HG02763 (cell line): ENCODE results near the gene MITF.
A peak's percentile ranks its signal among the peaks of the same experiment; 100 is the strongest.

ENCODE experiments used
- ATAC-seq: cut with Tn5 transposase; IDR thresholded peaks from one replicate; pipeline ENCODE4 v1.9.1; 2021; ENCODE audit warnings: mild to moderate bottlenecking, moderate library complexity; ENCODE audit not compliant: unreplicated experiment

MITF gene, protein sequence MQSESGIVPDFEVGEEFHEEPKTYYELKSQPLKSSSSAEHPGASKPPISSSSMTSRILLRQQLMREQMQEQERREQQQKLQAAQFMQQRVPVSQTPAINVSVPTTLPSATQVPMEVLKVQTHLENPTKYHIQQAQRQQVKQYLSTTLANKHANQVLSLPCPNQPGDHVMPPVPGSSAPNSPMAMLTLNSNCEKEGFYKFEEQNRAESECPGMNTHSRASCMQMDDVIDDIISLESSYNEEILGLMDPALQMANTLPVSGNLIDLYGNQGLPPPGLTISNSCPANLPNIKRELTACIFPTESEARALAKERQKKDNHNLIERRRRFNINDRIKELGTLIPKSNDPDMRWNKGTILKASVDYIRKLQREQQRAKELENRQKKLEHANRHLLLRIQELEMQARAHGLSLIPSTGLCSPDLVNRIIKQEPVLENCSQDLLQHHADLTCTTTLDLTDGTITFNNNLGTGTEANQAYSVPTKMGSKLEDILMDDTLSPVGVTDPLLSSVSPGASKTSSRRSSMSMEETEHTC

DNA sequence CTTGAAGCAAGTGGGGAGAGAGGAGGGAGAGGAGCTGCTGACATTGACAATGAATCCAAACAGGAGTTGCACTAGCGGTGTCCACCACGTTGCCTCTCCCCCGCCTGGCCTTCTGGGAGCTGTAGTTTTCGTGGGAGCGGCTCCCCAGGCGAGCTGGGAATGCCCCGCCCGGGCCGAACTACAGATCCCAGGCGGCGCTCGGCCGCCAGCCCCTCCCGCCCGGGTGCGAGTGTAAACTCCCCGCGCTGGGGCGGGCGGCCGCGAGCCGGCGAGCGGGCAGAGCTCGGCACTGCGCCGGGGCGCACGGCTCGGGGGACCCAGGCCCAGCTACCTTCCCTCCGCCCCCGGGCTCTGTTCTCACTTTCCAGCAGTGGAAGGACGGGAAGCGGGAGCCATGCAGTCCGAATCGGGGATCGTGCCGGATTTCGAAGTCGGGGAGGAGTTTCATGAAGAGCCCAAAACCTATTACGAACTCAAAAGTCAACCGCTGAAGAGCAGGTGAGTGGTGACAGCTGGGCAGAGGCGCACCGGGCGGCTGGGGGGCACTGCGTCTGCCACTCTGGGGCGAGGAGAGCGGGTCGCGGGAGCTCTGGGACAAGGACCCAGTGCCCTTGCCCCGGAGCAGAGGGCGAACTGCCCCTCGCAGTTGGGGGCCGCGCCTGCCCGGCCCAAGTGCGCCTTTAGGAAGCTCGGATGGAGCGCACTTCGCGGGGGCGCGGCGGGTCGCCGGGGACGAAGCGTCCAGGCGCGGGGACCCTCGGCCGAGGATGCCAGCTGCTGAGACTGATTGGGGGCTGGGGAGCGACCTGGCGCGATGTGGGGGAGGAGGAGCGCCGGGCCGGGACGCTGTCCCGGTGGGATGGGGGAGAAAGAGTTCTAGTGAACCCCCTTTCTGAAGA, at the start of gene MITF:
Gene MITF (plus strand): TSS at position 261 of the 899 bp plus-strand sequence. CDS start 134 bp downstream, at position 395.
- ATAC-seq: peak; percentile 95

DNA sequence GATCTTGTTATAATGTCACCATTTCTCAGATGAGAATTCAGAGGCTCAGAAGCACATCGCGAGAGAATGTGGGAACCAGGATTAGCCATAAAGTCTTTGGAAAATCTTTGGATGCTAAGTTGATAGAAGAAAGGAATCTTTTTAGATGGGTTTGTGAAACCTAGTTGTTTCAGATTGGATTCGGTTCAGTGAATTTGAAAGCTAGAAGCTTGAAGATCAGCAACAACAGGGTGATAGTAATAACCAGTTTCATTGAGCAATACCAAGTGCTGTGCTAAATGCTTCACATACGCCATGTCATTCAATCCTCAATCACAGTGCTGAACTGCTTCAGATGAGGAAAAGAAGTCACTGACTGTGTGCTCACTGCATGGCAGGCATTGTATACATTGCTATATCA, 47.4 kb upstream of the MITF start:
- ATAC-seq: no peak

DNA sequence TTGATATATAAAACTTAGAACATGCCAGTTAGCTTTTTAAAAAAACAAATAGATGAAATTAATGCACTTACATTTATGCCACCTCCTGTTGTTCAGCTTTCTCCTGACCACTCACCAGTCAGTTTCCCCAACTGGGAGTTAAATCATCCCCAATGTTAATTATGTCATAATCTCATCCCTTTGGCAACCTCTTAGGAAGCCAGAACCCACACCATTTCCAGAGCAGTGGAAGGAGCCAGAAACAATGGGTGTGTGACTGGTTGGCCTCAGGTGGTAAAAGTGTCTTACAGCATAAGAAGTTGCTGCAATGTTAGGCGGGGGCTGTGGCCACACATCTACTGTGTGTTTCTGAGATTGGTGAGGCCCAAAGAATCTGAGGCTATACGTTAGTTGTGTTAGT, 46.5 kb upstream of the MITF start:
- no peak for ATAC-seq

DNA sequence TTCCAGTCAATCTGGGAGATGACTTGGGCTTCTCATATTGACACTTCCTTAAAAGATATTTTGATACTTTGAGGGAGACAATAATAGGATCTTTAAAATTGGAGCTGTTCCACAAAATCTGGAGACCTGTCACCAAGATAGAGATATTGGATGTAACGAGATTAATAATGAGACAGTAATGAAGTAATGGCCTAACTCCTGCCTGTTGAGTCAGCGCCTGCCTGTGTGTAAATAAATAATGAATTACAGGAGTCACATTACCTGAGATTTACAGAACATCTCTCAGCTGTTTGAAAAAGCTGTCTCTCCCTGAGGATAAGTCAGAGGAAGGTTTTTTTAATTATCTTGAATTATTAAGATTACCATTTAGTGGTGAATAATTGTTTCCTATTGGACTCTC, 43.8 kb upstream of the MITF start:
- ATAC-seq: no peak

DNA sequence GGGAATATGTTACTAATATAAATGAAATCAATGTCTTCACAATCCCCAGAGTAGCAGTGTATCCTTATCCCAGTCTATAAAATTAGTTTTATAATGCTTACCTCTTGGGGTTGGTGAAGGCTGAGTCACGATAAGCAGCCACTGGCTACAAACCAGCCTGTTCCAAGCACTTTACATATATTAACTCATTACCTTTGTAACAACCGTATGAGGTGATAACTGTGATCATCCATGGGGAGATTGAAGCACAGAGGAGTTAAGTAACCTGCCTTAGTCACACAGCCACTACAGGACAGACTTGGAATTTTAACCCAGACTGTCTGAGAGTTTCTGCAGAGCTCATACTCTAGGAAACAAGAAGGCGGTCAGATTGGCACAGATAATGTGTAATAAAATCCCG, 43.3 kb upstream of the MITF start:
- ATAC-seq: no peak

DNA sequence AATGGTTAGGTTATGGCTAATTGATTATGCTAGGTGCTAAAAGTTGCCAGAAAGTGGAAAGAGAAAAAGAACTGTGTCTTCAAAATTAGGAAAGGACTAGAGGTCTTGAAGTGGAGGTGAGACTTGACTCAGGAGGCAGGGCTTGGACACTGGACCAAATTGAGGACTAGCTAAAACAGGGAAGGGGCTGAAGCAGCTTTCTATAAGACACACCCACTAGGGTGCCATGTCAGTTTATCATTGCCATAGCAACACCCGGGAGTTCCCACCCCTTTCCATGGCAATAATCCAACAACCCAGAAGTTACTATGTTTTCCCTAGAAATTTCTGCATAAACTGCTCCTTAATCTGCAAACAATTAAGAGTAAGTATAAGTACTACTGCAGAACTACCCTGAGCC, 42.9 kb upstream of the MITF start:
- no peak for ATAC-seq

DNA sequence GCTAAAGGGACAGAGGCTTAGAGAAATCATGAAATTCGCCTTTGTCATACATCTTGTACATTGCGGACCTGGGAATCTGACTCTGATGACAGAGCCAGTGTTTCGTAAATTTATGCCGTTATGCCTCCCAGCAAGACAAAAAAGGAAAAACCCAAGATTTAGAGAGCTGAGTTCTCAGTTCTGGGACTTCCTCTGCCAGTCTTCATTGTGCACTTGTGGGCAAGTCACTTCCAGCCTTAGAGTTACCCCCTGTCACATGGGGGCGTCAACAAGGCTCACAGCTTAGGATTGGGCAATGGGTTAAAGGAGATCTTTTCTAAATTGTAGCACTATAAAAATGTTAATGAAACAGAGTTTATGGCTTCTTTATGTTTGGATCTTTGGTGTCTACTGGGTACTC, 41.9 kb upstream of the MITF start:
- ATAC-seq: no peak

DNA sequence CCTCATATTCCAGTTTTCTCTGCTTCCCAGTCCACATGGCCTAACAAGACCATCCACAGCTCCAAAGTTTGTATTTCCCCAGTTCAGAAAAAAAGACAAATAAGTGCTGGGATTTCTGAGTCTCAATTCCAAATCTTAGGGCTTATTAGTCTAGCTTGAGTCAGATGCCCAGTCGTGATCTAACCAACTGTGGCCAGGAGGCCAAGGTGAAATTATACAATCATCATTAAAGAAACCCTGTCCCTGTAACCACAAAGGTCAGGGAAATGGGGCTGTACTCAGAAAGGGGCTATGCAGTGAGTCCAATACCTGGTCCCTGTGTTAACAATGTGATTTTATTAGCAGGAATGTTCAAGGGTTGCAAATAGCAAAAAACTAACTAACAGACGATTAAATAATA, 40.5 kb upstream of the MITF start:
- no peak for ATAC-seq

DNA sequence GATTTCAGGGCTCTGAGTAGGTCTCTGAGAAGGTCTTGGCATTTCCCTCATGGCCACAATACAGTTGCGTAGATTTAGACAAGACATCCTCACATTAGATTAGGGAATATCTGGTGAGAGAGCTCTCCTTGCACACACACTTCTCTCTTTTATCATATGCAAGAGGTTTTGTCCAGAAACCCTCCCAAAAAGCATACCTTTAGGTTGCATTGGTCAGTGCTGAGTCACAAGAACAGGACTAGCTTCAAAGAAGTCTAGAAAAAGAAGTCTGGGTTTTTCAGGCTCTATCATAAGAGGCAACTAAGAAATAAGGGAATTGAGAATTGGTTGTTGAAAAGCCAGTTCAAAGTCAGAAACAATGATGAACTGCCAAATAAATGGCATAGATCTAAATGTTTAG, 40.1 kb upstream of the MITF start:
- ATAC-seq: no peak

DNA sequence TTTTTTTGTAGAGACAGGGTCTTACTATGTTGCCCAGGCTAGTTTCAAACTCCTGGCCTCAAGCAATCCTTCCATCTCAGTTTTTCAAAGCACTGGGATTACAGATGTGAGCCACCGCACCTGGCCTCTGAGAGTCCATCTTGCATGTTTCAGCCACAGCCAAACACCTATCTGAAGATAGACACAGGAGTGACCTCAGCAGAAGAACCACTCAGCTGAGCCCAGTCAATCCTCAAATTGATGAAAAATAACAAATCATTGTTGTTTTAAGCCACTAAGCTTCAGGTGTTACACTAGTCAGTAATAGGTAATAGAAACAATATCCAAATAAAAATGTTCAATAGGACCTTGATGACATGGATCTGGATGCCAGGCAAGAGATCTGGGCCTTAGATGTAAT, 38.3 kb upstream of the MITF start:
- ATAC-seq: no peak

DNA sequence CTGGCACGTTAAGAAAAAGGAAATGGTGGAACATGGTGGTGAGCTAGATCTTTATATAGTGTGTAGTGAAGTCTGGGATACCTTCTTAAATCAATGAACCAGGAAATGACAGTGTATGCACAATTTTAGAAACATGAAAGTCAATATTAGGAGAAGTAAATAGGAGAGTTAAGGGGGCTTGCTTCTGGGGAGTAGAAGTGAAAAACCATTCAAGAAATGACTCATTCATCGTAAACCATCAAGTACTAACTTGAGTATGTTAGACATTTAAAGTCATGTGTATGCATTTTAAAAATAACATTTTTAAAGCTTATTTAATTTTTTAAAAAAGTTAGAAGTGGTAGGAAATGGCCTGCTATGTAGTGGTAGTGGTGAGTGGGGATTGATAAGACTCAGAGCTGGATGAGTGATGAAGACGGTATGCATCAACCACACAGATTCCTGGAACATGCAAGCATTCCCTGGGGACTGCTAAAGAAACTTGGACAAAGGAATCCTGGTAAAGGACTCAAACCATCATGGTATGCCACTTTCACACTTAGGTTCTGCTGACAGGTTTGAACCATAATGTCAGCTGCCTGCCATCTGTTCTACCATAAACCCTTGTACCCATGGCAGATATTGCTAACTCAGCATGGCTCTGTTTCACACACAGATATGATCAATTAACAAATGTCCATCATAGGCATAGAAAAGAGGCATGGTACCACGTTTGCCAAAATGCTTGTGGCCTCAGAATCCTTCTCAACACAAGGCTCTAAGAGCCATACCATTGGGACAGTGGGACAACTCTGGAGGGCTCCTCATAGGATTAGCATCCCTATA, 28.9 kb upstream of the MITF start:
- ATAC-seq: no peak

DNA sequence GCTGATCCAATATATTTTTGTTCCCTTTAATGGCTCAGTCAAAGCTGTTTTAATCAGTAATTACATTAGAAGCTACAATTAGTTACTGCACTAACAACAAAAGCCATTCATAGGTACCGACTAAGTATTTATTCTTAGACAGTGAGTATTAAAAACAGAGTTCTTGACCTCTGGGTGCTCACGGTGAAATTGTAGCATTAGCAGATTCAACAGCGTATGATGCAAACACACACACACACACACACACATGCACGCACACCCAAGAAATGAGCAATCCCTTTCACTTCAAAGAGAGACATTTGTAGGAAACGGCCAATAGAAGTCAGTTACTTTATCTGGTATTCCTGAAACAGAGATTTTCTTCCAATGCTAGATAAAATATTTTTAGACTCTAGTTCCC, 27.0 kb upstream of the MITF start:
- no peak for ATAC-seq

DNA sequence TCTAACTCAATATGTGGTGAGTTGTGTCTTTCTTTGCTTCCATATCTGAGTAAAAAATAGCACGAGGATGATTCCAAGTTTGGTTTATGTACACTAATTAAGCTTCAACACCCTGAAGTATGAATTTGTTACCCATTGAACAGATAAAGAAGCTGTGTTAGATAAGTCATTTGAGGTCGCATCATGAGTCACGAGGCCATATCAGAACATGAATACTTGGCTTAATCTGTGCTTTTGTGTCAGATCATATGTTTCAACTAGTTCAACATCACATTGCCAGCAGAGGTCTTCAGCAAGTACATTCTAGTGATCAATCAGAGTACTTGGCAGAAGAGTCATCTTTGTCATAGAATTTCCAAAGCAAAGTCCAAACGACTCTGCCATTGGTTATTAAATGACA, 26.3 kb upstream of the MITF start:
- ATAC-seq: no peak

DNA sequence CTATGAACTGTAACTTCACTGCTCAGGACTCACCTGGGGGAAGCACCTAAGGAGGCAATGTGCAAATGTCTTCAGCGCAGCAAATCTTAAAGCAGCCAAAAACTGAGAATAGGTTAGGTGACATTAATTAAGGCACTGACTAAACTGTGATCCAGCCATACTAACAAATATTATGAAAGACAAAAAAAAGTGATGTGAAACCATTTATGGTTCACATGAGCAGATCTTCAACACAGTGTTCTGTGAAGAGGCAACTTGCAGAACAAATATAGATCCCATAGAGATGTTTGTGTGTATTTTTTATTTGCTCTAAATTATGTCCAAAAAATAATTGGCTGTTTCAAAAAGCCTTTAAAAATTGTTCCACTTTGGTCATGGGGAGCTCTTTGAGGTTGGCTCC, 24.1 kb upstream of the MITF start:
- ATAC-seq: no peak

DNA sequence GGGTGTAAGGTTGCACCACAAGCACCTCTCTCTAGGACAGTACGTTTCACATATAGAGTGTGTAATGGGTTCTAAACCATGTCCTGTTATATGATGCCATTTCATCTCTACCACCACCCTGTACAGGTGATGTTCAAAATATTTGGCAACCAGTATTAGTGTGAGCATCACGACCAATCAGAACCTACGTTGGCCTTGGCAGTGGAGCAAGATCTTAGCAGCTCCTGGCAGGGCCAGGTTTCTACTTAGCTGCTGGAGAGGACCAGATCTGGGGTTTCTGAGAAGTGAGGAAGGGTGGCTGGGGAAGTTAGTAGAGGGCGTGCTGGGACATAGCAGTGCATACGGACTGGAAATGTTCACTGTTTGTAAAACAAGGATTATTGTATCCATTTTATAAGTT, 23.1 kb upstream of the MITF start:
- ATAC-seq: no peak

DNA sequence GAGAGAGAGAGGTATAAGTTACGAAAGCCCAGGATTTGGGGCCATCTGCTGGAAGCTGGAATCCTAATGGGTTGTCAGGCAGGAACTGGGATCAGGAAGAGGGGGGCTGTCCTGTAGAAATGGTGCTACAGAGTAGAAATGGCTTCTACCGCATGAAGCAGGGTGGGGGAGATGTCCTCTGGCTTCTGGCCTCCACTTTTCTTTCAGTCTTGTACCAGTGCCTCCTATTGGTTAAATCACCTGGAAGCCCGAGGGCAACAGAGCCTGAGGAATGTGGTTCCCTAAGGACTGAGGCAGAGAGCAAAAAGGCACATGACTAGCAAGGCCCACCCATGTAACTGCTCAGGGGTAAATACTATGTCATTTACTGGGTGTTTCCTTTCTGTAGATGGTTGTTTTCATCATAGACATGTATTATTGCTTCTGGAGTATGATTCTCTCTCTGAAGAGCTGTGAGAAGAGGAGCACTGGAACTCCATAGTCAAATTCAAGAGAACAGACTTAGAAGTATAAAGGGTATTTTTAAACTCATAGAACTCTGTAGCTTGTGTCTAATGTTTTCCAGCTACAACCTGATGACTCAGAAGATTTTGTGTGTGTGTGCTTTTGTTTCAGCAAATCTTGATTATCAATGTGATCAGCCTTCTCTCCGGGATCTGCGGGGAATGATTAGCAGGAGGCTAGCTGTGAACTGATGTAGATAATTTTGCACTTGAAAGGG, 20.2 kb upstream of the MITF start:
- ATAC-seq: no peak

DNA sequence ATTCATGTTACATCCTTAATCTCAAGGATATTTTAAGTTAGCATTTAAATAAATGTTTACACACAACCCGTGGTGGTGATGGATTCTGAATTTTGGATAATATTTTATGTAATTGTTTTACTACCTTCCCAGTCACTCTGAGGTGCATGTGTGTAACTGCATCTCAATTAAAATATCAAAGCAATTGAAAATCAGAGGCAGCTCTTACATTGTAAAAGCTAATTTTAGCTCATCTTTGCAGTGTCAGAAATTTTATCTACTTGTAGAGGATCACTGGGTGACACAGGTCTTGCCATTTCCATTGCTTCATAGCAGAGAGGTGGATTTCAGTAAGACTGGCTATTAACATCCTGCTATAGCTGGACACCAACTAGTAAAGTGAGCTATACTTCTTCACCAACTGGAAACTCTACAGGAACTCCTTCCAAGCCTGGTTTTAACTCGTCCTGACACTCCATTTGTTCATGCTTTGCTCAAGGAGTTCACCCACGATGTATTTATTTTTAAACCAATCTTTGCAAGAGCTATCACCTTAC, 19.6 kb upstream of the MITF start:
- ATAC-seq: no peak

DNA sequence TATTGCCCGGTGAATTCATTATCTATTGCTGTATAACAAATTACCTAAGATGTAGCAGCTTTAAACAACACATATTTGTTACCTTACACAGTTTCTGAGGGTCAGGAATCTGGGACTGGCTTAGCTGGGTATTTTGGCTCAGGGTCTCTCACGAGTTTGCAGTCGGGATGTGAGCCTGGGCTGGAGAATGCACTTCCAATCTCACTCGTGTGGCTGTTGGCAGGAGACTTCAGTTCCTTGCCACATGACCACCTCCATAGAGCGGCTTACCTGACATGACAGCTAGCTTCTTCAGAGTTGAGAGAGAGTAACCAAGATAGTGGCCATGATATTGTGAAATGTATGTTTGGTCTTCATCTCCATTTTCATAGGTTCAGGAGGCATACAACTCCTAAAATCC, 18.4 kb upstream of the MITF start:
- no peak for ATAC-seq

DNA sequence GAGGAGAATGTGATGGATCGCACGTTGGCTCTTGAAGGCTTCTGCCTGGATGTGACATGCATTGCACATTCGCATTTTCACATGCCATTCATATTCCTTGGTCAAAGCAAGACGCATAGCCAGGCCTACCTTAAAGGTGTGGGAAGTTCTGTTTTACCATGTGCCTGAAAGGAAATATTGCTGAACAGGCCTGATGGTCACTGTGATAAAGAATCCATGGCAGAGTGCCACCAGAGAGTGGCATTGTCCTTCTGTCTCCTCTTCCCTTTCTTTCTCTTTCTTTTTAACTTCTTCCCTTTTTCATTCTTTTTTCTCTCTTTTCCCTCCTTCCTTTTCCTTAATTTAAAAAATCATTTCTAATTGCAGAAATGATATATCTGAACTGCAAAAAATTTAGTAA, 15.9 kb upstream of the MITF start:
- no peak for ATAC-seq
